GM11168 (cell line): ENCODE data around the gene CORO1C.

Experiments used
- in situ Hi-C: fragments of 300-500 bp; cut with MboI; formaldehyde crosslinking; loops from one replicate; pipeline ENCODE4 v1.12.0; 2022; ENCODE audit warnings: low sequenced_read_pairs; ENCODE audit not compliant: unreplicated experiment

CORO1C gene

DNA sequence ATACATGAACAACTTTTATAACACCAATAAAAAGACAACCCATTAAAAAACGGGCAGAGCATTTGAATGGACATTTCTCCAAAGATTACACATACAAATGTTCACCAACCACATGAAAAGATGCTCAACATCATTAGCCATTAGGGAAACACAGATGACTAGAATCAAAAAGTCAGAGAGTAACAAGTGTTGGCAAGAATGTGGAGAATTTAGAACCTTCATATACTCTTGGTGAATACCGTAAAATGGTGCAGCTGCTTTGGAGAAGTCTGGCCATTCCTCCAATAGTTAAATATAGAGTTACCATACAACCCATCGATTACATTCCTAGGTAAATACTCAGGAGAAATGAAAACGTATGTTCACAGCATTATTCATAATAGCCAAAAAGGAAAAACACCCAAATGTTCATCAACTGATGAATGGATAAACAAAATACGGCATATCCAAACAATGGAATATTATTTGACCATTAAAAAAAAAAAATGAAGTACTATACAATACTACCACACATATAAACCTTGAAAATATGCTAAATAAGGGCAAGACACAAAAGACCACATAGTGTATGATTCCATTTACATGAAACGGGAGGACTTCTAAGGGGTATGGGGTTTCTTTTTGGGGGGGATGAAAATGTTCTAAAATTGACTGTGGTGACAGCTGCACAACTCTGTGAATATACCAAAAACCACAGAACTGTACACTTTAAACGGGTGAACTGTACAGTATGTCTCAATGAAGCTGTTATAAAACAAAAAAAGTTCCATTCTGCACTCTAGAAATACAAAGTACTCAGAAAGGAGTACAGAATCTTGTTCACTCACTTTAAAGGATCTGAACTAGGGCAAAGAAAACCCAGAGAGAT is 3.2 kb downstream of the CORO1C start:
- in situ Hi-C loops: no loop called here

DNA sequence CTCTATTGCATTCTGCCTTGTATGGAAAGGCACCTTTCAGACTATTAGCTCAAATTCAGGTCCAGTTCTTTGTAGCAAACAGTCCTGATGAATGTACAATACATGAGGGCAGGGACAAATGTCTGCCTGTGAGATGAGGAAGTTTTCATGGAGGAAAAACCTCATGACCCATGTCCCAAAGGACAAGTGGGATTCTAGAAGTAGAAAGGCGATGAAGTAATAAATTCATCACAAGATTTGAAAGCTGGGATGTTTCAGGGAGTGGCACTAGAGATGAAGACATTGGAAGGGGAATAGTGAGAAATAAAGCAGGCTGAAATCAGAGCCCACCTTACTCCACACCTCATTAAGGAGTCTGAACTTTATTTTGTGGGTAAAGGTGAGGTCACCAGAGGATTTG is 4.2 kb downstream of the CORO1C start:
- in situ Hi-C loops: no loop called here

GRCh38 chr12:108724890-108725151 is 6.5 kb downstream of the CORO1C start:
- in situ Hi-C loops: no loop called here

- in situ Hi-C loops: no loop called here
Measured at GRCh38 chr12:108724054-108724889, 7.0 kb downstream of the CORO1C start.

DNA sequence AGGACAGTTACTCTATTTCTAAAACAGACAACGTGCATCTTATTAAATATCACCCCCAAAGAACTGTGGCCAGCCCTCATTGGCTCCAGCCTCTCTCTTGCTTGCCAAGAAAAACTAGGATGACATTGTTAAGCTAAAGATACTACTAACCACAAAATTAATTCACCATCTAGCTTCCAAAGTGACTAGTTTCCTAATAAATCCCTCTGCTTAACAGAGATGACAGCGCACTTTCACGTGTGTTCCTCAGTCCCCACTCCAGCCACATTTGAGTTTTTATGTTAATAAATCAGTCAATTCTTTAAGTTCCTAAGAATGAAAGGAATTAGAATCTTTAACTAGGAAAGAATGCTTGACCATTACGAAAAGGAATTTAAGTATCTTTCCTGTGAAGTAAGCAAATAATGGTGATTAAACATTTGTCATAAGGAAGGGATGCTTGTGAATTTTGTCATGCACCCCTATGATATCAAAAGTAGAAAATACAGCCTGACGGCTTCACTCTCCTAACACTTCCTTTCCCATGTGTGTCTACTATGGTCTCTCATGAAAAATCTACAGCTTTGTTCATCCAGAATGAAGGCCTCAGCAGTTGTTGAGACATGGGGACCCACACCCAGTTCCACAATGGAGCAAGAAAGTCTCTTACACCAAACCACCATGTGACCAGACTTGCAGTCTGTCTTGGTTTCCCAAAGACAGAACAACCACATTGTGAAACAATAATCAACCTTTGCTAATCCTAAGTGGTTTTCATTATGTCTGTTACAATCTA is 8.1 kb downstream of the CORO1C start:
- in situ Hi-C loops: no loop called here

- in situ Hi-C loops: no loop called here
Measured at GRCh38 chr12:108722463-108722862, 8.9 kb downstream of the CORO1C start.

DNA sequence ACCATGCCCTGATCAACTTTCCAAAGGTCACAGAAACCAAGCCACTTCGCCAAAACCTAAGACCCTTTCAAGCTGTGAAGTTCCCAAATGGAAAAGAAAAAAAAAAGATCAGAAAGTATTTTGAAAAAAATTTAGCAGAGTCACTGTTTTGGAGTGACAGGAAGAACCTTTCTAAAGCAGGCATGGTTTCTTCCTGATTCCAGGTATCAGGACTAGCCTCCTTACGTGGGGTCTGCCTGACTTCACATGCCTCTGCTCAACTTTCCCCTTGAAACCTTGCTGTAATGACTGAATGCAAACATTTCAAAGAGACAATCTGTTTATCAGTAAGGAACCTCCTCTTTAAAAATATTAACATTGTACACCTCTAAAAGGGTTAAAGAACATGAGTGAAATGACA is 9.5 kb downstream of the CORO1C start:
- in situ Hi-C loops: no loop called here

- in situ Hi-C loops: no loop called here
Measured at GRCh38 chr12:108720757-108721514, 10.4 kb downstream of the CORO1C start.

DNA sequence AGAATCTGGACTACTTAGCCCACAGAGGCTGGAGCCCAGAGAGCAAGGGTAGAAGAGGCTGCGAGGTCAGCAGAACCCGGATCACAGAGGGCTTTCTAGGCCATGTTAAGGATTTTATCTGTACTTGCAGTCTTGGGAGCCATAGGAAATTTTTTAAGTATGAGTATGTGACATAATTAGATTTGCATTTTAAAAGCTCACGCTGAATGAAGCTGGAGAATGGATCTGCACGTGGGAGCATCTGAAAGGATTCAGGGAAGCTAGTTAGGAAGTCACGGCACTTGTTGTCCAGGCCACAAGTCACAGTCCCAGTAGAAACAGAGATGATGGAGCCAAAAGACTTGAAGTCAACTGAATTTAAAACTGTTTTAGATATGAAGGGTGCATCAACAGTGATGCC is 14.1 kb downstream of the CORO1C start:
- in situ Hi-C loops: no loop called here

DNA sequence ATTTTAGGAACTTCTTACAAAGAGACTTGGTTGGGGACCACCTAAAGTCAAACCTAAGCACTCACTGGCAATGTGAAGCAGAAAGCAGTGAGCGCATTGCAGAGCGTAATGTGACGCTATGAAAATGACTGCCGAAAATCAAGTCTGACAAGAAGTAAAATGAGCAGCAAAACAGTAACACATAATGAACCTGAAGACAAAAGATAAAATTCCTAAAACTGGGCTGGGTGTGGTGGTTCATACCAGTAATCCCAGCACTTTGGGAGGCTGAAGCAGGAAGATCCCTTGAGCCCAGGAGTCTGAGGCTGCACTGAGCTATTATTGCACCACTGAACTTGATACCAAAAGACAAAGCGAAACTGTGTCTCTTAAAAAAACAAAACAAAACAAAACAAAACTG is 16.5 kb downstream of the CORO1C start:
- in situ Hi-C loops: no loop called here

GRCh38 chr12:108713471-108713870 is 17.8 kb downstream of the CORO1C start:
- in situ Hi-C loops: no loop called here

GRCh38 chr12:108712925-108713203 is 18.5 kb downstream of the CORO1C start:
- in situ Hi-C loops: no loop called here

DNA sequence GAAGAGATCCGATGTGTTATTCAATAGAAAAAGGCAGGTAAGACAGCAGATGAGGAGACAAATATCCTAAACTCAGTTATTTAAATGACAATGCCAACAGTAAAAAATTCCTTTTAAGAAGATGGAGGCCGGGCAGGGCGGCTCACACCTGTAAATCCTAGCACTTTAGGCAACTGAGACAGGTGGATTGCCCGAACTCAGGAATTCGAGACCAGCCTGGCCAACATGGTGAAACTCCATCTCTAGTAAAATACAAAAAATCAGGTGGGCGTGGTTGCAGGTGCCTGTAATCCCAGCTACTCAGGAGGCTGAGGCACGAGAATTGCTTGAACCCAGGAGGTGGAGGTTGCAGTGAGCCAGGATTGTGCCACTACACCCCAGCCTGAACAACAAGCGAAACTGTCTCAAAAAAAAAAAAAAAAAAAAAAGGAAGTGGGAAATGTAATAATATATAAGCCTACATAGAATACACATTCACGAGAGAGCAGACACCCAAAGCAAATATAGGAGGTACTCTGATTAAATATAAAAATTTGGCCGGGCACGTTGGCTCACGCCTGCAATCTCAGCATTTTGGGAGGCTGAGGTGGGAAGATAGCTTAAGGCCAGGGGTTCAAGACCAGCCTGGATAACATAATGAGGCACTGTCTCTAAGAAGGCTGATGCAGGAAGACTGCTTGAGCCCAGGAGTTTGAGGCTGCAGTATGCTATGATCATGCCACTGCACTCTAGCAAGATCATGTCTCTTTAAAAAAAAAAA is 19.0 kb downstream of the CORO1C start:
- in situ Hi-C loops: no loop called here

GRCh38 chr12:108711489-108712164 is 19.7 kb downstream of the CORO1C start:
- in situ Hi-C loops: no loop called here

GRCh38 chr12:108709697-108710096 is 21.6 kb downstream of the CORO1C start:
- in situ Hi-C loops: no loop called here

- in situ Hi-C loops: no loop called here
Measured at GRCh38 chr12:108704527-108704926, 26.8 kb downstream of the CORO1C start.

- in situ Hi-C loops: no loop called here
Measured at GRCh38 chr12:108702595-108703320, 28.6 kb downstream of the CORO1C start.

DNA sequence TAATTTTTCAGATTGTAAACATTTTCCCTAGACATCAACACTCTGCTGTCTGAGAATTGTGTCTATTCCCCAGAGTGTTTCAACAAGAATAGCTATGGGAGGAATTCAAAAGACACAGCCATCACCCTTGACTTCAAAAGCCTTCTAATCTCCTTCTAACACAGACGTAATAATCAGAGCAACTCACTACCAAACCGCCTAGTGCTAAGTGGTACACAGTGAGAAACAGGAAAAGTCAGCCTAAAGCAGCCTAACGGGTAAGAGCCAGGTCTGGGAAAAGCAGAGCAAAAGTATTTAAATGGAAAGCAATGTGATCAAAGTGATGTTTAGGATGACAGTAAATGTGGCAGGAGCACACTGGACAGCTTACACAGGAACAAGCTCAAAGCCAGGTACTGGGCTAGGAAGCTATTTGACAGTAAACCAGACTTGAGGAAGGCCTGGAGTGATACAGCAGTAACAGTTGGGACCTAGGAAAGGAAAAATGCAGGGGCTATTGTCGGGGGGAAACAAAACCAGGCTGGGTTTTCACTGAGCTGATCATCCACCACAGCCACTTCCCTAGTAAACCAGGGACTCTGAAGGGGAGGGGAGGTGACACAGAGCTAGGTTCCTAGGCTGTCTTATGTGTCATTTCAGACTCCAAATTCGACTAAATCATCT is 29.4 kb downstream of the CORO1C start:
- in situ Hi-C loops: no loop called here
